Ammon's horn (tissue), 1 donor: ENCODE measurements around the gene SNAPC4.
A peak's percentile ranks its signal among the peaks of the same experiment; 100 is the strongest.
"Not testable (repeated sequence)": the region's sequence is repeated elsewhere in the genome, so short reads cannot be mapped to it uniquely, and the experiment has no call there.

Experiments used
- DNase-seq: peaks from one replicate; pipeline ENCODE4 v3.0.0-alpha.2; 2016; ENCODE audit warnings: low spot score

Gene SNAPC4

DNA sequence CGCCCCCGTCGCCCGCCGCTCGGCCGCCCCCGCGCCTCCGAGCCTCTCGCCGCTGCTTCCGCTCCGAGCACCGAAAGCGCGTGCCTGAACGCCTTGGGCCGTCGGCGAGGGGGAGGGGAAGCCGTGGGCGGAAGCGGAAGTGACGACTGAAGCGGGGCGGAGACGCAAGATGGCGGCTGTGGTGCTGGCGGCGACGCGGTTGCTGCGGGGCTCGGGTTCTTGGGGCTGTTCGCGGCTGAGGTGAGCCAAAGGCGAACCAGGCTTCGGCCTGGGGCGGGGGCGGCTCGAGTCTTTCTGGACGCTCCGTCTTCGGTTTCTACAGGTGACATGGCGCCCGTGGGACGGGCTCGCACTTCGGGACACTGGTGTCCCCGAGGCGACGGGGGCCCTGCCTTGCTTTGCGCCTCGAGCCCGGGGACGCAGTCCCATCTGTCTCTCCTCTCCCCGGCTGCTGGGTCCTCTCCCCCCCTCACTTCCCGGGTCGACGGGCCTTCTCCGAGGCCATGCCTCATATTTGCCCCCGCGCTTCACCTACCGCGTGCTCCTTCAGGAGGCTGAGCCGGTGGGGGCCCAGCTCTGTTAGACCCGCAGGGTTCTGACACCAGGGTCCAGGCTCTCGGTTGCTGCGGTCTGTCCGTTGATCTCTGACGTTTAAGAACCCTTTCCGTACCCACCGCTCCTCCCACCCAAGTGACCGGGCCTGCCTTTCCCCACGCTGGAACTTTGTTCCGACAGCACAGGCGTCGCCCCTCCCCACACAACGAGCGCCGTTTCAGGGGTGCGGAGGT lies 10.7 kb upstream of the SNAPC4 start, which contains the start of the genes ENTR1 and PMPCA:
Gene ENTR1, minus strand, starts transcription at position 115 of the 788 bp plus-strand sequence. CDS start 217 bp downstream, outside the sequence.
Gene PMPCA, plus strand, starts transcription at position 159 of the 788 bp plus-strand sequence. Its CDS starts 11 bp downstream, at position 170.
- DNase-seq = peak; percentile 95

GRCh38 chr9:136409557-136410455 lies 9.8 kb upstream of the SNAPC4 start:
- DNase-seq = no peak

- DNase-seq = no peak
Observed at GRCh38 chr9:136407911-136408310, 7.9 kb upstream of the SNAPC4 start.

DNA sequence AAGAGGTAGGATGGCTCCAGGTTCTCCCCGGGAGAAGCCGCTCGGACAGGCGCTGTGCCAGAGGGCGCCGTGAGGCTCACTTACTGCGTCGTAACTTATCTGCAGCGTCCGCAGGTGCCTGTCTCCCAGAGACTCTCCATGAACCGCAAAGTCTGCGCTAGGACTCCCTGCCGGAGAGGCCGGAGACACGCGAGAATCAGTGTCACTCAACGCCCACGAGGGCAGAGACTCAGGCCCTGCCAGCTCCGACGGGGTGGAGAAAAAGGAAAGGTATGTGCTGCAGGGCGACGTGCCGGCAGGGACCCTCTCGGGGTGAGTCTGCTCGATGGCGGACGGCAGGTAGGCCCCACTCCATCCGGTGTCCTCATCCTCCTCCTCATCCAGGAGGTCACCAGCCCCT lies 7.1 kb upstream of the SNAPC4 start:
- DNase-seq = not testable (repeated sequence)

DNA sequence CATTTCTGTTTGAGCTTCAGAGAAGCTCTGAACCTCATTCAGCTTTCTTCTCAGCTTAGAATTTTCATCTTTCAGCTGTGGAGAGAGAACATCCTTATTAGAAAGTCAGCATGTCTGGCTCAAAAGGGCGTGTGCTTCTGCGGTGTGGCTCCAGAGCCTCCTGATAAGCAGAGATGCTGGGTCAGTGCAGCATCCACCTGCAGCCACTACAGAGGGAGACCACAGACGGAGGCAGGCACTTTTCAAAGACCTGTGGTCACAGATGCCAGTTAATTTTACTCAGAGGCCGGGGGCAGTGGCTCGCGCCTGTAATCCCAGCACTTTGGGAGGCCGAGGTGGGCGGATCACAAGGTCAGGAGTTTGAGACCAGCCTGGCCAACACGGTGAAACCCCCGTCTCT lies 5.9 kb upstream of the SNAPC4 start:
- not testable (repeated sequence) for DNase-seq

DNA sequence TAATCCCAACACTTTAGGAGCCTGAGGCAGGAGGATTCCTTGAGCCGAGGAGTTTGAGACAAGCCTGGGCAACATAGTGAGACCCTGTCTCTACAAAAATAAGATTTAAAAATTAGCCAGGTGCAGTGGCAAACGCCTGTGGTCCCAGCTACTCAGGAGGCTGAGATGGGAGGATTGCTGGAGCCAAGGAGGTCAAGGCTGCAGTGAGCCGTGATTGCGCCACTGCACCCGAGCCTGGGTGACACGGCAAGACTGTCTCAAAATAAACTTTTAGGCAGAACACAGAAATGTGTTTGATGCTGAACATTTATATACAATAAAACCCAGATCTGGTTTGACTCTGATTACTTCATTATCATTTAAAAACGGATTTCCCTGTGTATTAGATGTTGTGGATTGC lies 5.5 kb upstream of the SNAPC4 start:
- no peak for DNase-seq

GRCh38 chr9:136404801-136405136 lies 4.8 kb upstream of the SNAPC4 start:
- no peak for DNase-seq

- DNase-seq = no peak
Observed at GRCh38 chr9:136403915-136404800, 4.2 kb upstream of the SNAPC4 start.

GRCh38 chr9:136403538-136403914 lies 3.6 kb upstream of the SNAPC4 start:
- no peak for DNase-seq

- no peak for DNase-seq
Observed at GRCh38 chr9:136402067-136402466, 2.1 kb upstream of the SNAPC4 start.

- DNase-seq = no peak
Observed at GRCh38 chr9:136401173-136401922, 1.4 kb upstream of the SNAPC4 start.

- no peak for DNase-seq
Observed at GRCh38 chr9:136399176-136400037, 563 bp downstream of the SNAPC4 start.

GRCh38 chr9:136398286-136398685 lies 1.7 kb downstream of the SNAPC4 start:
- DNase-seq = no peak

DNA sequence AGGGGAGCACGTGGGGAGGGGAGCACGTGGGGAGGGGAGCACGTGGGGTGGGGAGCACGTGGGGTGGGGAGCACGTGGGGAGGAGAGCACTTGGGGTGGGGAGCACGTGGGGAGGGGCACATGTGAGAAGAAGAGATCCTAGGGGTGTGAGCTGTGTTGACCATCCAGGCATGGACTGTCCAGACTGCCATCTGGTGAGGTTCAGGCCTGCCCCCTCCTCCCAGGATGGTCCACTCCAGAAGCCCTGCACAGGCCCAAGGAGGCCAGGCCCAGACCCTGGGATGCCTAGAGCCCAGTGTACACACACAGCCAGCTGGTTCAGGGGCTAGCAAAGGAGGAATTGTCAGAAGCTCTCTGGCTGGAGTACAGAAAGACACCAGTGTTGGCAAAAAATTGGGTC lies 2.3 kb downstream of the SNAPC4 start:
- DNase-seq = no peak

GRCh38 chr9:136396219-136396515 lies 3.8 kb downstream of the SNAPC4 start:
- no peak for DNase-seq

DNA sequence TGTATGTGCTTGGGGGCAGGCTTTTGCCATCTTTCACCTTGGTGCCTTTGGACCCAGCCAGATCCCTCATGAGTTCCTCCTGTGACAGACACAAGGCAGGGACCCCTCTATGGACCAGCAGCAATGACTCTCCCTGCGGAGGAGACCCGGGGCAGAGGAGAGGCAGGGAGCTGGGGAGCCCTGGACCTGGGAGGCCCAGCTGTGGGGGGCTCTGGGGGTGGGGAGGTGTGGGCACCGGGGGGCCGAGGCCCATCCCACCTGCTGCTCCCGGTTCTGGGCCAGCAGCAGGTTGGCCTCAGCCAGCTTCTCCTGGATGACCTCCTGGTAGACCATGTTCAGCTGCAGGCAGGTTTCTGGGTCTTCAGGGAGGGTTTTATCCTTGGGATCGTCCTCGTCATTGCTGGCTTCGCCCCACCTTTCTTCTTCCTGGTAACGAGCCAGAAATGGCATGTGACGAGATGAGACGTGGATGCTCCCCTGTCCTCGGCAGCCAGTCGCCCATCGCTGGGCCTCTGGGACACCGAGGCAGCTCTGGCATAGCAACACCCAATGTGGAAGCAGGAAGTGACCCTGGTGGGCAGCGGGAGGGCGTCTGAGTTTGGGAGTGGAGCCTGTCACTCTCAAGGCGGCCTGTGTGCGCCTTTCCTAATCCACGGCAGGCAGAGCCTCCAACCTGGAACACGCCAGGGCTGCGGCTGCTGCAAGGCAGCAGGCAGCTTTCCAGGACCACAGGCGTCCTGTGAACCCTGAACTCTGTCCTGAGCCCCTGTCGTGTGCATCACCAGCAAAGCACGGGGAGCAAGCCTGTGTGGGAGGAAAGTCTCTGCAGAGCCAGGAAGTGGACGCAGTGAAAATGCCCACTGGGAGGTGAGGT lies 4.4 kb downstream of the SNAPC4 start:
- no peak for DNase-seq

- DNase-seq = no peak
Observed at GRCh38 chr9:136395020-136395340, 5.0 kb downstream of the SNAPC4 start.

DNA sequence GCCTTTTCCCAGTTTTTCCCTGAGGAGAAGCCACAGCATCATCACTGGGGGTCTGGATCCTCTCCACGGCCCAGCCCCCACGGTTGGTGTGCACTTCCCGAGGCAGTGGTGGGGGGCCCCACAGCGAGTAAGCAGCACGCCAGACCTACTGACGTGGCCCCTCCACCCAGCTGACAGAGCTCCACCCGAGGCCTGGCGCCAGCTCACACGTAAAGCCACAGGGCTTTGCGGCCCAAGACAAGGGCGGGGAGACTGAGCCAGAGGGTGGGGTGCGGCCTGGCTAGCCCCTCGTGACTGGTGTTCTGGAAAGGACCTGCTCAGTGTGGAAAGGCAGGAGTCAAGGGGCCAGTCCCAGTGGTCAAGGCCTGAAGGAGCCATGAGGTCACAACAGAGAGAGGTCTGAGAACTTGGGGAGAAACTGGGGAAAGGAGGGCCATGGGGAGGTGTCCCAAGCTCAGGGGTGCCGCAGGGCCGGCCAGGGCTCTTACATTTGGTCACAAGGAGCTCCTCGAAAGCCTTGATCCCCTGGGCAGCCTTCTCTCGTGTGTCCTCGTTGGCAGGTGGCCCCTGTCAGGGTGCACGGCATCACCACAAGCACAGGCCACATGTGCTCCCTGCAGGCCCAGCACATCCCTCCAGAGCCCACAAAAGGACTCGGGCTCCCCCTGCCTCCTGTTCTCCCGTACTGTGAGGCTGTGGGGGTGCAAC lies 5.5 kb downstream of the SNAPC4 start:
- no peak for DNase-seq

DNA sequence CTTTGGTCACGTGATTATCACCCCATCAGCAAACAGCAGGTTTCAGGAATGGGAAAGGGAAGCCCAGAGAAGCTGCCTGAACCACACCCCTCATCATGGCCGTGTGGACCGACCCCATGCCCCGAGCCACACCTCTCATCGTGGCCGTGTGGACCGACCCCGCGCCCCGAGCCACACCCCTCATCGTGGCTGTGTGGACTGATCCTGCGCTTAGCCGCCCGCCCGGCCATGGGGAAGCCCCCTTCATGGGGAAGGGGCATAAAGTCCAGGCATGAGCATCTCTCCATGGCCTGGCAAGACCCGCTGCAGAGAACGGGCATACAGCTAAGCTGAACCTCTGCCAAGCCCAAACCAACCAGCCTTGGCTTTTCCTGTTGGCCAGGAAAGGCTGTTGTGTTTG lies 6.4 kb downstream of the SNAPC4 start:
- DNase-seq = no peak
